GM12878 (cell line): Measurements from ENCODE around the gene PIF1. TPM values are rescaled to one million over a fixed set of nuclear protein-coding genes. Genes with fewer than 3 reads are reported as not detected.

Experiments
- BCL11A ChIP-seq: IDR thresholded peaks from 2 replicates; pipeline ENCODE4 v1.6.1; 2011; ENCODE audit warnings: low read depth, low read length
- BHLHE40 ChIP-seq, 2 experiments: fragments of 450-650 bp in 1 of 2; IDR thresholded peaks; 2 replicates each; pipeline ENCODE4 v1.6.1; 2011 to 2017; ENCODE audit warnings: low read depth in 2 of 2, borderline replicate concordance in 1 of 2, improper control_type of control experiment in 1 of 2, low read length in 1 of 2, mild to moderate bottlenecking in 1 of 2
- CREB1 ChIP-seq: IDR thresholded peaks from 2 replicates; pipeline ENCODE4 v1.6.1; 2012; ENCODE audit warnings: low read depth, mild to moderate bottlenecking, inconsistent platforms
- ESRRA ChIP-seq: IDR thresholded peaks from 2 replicates; pipeline ENCODE4 v1.6.1; 2012; ENCODE audit warnings: mild to moderate bottlenecking, low read length, improper control_type of control experiment
- FOXK2 ChIP-seq: fragments of 450-650 bp; IDR thresholded peaks from 2 replicates; pipeline ENCODE4 v1.6.1; 2017; ENCODE audit warnings: mild to moderate bottlenecking, moderate library complexity
- KLF5 ChIP-seq: fragments of 450-650 bp; IDR thresholded peaks from 2 replicates; pipeline ENCODE4 v1.6.1; 2014; ENCODE audit warnings: mild to moderate bottlenecking; ENCODE audit not compliant: partially characterized antibody
- MXI1 ChIP-seq: fragments of 150-350 bp; IDR thresholded peaks from 2 replicates; pipeline ENCODE4 v1.6.1; 2011; ENCODE audit warnings: low read depth, mild to moderate bottlenecking, inconsistent platforms, low read length, improper control_type of control experiment
- NBN ChIP-seq: fragments of 450-650 bp; IDR thresholded peaks from 2 replicates; pipeline ENCODE4 v1.6.1; 2016
- NFIC ChIP-seq: IDR thresholded peaks from 2 replicates; pipeline ENCODE4 v1.6.1; 2012; ENCODE audit warnings: low read depth, mild to moderate bottlenecking, inconsistent platforms, low read length, moderate library complexity
- NFYB ChIP-seq: IDR thresholded peaks from 2 replicates; pipeline ENCODE4 v1.6.1; 2011; ENCODE audit warnings: low read depth, mild to moderate bottlenecking, low read length, improper control_type of control experiment, moderate library complexity; ENCODE audit not compliant: insufficient read depth
- PML ChIP-seq: IDR thresholded peaks from 2 replicates; pipeline ENCODE4 v1.6.1; 2012; ENCODE audit warnings: low read length, inconsistent platforms
- SIN3A ChIP-seq: IDR thresholded peaks from 2 replicates; pipeline ENCODE4 v1.6.1; 2012; ENCODE audit warnings: low read depth, low read length, improper control_type of control experiment
- polyA plus RNA-seq, 11 experiments: library from polyadenylated mRNA; depleted of rRNA in 4 of 11; unstranded in 6 of 11; stranded (reverse) in 5 of 11; fragments of >200 nt; fragmentation: Nextera tagmentation in 4 of 11; fragmentation: Illumina TruSeq in 1 of 11; extraction: Ambion mirVana in 4 of 11; extraction: Trizol in 1 of 11; gene quantifications; 1 replicate in 1 of 11; 2 replicates in 10 of 11; pipeline versions ENCODE4 v1.2.1 to v1.2.3, GENCODE V29; 2011 to 2016; ENCODE audit warnings: inconsistent platforms in 2 of 11, missing spikeins in 2 of 11, low read depth in 1 of 11
- total RNA-seq, 4 experiments: library from RNA; depleted of rRNA in 3 of 4; stranded (reverse); fragments of >200 nt in 3 of 4; fragmentation: Illumina TruSeq in 1 of 4; extraction: Trizol in 1 of 4; gene quantifications; 2 replicates each; pipeline versions ENCODE4 v1.2.1 to v1.2.3, GENCODE V29; 2013 to 2021
- TF ChIP-seq, protein P1 (sequence below): fragments of 450-650 bp; IDR thresholded peaks from 2 replicates; pipeline ENCODE4 v1.6.1; 2014; ENCODE audit warnings: mild to moderate bottlenecking
- TF ChIP-seq, protein P2 (sequence below): fragments of 450-650 bp; formaldehyde crosslinking; IDR thresholded peaks from 2 replicates; pipeline ENCODE4 v1.4.0; 2022; ENCODE audit warnings: mild to moderate bottlenecking, moderate library complexity
- TF ChIP-seq, protein P3 (sequence below): fragments of 450-650 bp; IDR thresholded peaks from 2 replicates; pipeline ENCODE4 v1.6.1; 2017; ENCODE audit warnings: mild to moderate bottlenecking, moderate library complexity
- TF ChIP-seq, protein P4 (sequence below): fragments of 450-650 bp; IDR thresholded peaks from 2 replicates; pipeline ENCODE4 v1.6.1; 2017; ENCODE audit warnings: mild to moderate bottlenecking, moderate library complexity

The PIF1 gene
- total and polyA plus RNA-seq, 10 of the 15 experiments (the other 5 are each of a cell fraction or from before 2014, with no cell fraction given) = 3.7 to 68.9 (median 31.1) TPM

DNA sequence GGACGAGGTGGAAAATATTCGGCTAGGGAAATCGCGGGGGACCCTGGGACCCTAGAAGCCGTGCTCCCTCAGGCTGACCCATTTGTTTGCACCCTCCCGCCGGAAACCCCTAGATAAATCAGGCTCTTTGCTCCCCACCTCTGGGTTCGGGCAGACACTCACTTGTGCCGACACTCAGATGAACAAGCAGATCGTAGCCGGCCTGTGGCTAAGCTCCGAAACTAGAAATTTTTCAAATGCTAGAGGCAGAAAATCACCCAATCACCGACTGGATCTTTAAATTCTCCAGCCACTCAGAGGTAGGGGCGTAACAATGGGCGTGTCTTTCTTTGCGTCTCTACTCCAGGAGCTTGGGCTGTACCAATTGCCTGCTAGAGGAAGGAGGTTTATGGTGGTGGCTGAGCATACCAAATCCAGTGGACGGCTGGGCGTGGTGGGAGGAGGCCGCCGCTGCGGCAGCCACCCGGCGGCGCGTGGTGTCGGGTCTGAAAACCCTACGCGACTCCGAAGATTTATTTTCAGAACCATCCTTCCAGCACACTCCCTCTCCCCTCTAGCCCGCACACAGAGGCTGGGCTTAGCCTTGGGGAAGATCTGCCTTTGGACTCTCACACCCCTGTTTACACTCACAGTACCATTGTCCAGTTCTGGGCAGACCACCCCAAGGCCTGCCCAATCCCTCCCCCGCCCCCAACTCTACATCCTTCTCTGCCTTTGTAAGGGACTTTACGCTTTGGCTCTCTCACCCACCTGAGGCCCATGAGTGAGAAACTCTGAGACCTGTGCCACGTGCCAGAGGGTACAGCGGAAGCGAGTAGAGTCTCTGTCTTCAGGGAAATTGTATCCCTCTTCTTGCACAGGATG is at the start of gene PIF1 (continued):
- 0 out of 2 replicates have a peak, but pooled peaks have one; percentile 38 for TF ChIP-seq ESRRA
- TF ChIP-seq BHLHE40 (IDR thresholded peaks at IDR 0.05; ENCODE audit: borderline replicate concordance in 1 of 2, low read depth in 2 of 2, low read length in 1 of 2) = peak; percentile 92 to 93
- TF ChIP-seq NFYB = peak; percentile 100
- peak; percentile 95 for TF ChIP-seq NBN
- TF ChIP-seq CREB1 = peak; percentile 73; the same call in 1 of the 2 replicates
- peak; percentile 56; the same call in 1 of the 2 replicates for TF ChIP-seq NFIC
- TF ChIP-seq, protein P1, sequence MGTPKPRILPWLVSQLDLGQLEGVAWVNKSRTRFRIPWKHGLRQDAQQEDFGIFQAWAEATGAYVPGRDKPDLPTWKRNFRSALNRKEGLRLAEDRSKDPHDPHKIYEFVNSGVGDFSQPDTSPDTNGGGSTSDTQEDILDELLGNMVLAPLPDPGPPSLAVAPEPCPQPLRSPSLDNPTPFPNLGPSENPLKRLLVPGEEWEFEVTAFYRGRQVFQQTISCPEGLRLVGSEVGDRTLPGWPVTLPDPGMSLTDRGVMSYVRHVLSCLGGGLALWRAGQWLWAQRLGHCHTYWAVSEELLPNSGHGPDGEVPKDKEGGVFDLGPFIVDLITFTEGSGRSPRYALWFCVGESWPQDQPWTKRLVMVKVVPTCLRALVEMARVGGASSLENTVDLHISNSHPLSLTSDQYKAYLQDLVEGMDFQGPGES = 0 out of 2 replicates have a peak, but pooled peaks have one; percentile 14
- TF ChIP-seq, protein P2, sequence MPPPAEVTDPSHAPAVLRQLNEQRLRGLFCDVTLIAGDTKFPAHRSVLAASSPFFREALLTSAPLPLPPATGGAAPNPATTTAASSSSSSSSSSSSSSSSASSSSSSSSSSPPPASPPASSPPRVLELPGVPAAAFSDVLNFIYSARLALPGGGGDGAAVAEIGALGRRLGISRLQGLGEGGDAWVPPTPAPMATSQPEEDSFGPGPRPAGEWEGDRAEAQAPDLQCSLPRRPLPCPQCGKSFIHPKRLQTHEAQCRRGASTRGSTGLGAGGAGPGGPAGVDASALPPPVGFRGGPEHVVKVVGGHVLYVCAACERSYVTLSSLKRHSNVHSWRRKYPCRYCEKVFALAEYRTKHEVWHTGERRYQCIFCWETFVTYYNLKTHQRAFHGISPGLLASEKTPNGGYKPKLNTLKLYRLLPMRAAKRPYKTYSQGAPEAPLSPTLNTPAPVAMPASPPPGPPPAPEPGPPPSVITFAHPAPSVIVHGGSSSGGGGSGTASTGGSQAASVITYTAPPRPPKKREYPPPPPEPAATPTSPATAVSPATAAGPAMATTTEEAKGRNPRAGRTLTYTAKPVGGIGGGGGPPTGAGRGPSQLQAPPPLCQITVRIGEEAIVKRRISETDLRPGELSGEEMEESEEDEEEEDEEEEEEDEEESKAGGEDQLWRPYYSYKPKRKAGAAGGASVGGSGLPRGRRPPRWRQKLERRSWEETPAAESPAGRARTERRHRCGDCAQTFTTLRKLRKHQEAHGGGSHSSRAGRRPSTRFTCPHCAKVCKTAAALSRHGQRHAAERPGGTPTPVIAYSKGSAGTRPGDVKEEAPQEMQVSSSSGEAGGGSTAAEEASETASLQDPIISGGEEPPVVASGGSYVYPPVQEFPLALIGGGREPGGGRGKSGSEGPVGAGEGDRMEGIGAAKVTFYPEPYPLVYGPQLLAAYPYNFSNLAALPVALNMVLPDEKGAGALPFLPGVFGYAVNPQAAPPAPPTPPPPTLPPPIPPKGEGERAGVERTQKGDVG (CRISPR knock-in tag) = no peak
- peak; percentile 92 for TF ChIP-seq MXI1
- TF ChIP-seq, protein P3, sequence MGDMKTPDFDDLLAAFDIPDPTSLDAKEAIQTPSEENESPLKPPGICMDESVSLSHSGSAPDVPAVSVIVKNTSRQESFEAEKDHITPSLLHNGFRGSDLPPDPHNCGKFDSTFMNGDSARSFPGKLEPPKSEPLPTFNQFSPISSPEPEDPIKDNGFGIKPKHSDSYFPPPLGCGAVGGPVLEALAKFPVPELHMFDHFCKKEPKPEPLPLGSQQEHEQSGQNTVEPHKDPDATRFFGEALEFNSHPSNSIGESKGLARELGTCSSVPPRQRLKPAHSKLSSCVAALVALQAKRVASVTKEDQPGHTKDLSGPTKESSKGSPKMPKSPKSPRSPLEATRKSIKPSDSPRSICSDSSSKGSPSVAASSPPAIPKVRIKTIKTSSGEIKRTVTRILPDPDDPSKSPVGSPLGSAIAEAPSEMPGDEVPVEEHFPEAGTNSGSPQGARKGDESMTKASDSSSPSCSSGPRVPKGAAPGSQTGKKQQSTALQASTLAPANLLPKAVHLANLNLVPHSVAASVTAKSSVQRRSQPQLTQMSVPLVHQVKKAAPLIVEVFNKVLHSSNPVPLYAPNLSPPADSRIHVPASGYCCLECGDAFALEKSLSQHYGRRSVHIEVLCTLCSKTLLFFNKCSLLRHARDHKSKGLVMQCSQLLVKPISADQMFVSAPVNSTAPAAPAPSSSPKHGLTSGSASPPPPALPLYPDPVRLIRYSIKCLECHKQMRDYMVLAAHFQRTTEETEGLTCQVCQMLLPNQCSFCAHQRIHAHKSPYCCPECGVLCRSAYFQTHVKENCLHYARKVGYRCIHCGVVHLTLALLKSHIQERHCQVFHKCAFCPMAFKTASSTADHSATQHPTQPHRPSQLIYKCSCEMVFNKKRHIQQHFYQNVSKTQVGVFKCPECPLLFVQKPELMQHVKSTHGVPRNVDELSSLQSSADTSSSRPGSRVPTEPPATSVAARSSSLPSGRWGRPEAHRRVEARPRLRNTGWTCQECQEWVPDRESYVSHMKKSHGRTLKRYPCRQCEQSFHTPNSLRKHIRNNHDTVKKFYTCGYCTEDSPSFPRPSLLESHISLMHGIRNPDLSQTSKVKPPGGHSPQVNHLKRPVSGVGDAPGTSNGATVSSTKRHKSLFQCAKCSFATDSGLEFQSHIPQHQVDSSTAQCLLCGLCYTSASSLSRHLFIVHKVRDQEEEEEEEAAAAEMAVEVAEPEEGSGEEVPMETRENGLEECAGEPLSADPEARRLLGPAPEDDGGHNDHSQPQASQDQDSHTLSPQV = no peak
- TF ChIP-seq KLF5 = peak; percentile 98
- peak; percentile 98 for TF ChIP-seq SIN3A
- TF ChIP-seq PML = peak; percentile 59; the same call in 1 of the 2 replicates
- no peak for TF ChIP-seq BCL11A
- TF ChIP-seq, protein P4, sequence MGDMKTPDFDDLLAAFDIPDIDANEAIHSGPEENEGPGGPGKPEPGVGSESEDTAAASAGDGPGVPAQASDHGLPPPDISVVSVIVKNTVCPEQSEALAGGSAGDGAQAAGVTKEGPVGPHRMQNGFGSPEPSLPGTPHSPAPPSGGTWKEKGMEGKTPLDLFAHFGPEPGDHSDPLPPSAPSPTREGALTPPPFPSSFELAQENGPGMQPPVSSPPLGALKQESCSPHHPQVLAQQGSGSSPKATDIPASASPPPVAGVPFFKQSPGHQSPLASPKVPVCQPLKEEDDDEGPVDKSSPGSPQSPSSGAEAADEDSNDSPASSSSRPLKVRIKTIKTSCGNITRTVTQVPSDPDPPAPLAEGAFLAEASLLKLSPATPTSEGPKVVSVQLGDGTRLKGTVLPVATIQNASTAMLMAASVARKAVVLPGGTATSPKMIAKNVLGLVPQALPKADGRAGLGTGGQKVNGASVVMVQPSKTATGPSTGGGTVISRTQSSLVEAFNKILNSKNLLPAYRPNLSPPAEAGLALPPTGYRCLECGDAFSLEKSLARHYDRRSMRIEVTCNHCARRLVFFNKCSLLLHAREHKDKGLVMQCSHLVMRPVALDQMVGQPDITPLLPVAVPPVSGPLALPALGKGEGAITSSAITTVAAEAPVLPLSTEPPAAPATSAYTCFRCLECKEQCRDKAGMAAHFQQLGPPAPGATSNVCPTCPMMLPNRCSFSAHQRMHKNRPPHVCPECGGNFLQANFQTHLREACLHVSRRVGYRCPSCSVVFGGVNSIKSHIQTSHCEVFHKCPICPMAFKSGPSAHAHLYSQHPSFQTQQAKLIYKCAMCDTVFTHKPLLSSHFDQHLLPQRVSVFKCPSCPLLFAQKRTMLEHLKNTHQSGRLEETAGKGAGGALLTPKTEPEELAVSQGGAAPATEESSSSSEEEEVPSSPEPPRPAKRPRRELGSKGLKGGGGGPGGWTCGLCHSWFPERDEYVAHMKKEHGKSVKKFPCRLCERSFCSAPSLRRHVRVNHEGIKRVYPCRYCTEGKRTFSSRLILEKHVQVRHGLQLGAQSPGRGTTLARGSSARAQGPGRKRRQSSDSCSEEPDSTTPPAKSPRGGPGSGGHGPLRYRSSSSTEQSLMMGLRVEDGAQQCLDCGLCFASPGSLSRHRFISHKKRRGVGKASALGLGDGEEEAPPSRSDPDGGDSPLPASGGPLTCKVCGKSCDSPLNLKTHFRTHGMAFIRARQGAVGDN = peak; percentile 83
- peak; percentile 97 for TF ChIP-seq FOXK2
